ENCODE data around the gene PPM1F.
"Not testable (repeated sequence)": the region's sequence is repeated elsewhere in the genome, so short reads cannot be mapped to it uniquely, and the experiment has no call there.

The PPM1F gene

GRCh38 chr22:21907638-21908522 is 44.8 kb downstream of the PPM1F start:
- no peak overlapping the region for H3K4me3 ChIP-seq (ENCODE audit: low read depth, low read length)
- POLR2A ChIA-PET, result no interaction called here
- no peak for DNase-seq (ENCODE audit: low read depth, low spot score)
- CTCF ChIA-PET, result interaction anchor here (0.9 kb wide), 1 partner anchor 9 kb away, joined by 4 read pairs; no protein-coding TSS in a partner anchor
- no peak for TF ChIP-seq CTCF (IDR thresholded peaks at IDR 0.05; ENCODE audit: insufficient read depth, low read length, missing control alignments)

- POLR2A ChIA-PET; H3K4me3 ChIP-seq (ENCODE audit: low read depth, low read length); DNase-seq (ENCODE audit: low read depth, low spot score); CTCF ChIA-PET: not testable (repeated sequence)
Measured at GRCh38 chr22:21905234-21905633, 47.4 kb downstream of the PPM1F start.

- no peak overlapping the region for H3K4me3 ChIP-seq (ENCODE audit: low read depth, low read length)
- no peak for TF ChIP-seq CTCF (IDR thresholded peaks at IDR 0.05; ENCODE audit: insufficient read depth, low read length, missing control alignments)
- POLR2A ChIA-PET, result no interaction called here
- CTCF ChIA-PET, result interaction anchor here (0.8 kb wide), 1 partner anchor 49 kb away, joined by 3 read pairs; no protein-coding TSS in a partner anchor
- DNase-seq (ENCODE audit: low read depth, low spot score), result no peak
Measured at GRCh38 chr22:21904250-21904789, 48.3 kb downstream of the PPM1F start.

GRCh38 chr22:21903283-21903682 is 49.4 kb downstream of the PPM1F start:
- no peak for TF ChIP-seq CTCF (IDR thresholded peaks at IDR 0.05; ENCODE audit: insufficient read depth, low read length, missing control alignments)
- POLR2A ChIA-PET, result no interaction called here
- no peak overlapping the region for H3K4me3 ChIP-seq (ENCODE audit: low read depth, low read length)
- CTCF ChIA-PET, result interaction anchor here (0.8 kb wide), 1 partner anchor 50 kb away, joined by 3 read pairs; no protein-coding TSS in a partner anchor
- DNase-seq (ENCODE audit: low read depth, low spot score), result no peak

- POLR2A ChIA-PET, result no interaction called here
Measured at GRCh38 chr22:21902296-21903087, 50.2 kb downstream of the PPM1F start.

More at GRCh38 chr22:21902296-21903087, 50.2 kb downstream of the PPM1F start:
- no peak overlapping the region for H3K4me3 ChIP-seq (ENCODE audit: low read depth, low read length)
- CTCF ChIA-PET, result no interaction called here
- TF ChIP-seq CTCF (IDR thresholded peaks at IDR 0.05; ENCODE audit: insufficient read depth, low read length, missing control alignments), result no peak
- DNase-seq (ENCODE audit: low read depth, low spot score), result no peak
